Fibroblast of villous mesenchyme (primary cell): Measurements from ENCODE around the gene KRTAP19-5. TPM values are rescaled to one million over a fixed set of nuclear protein-coding genes. Genes with fewer than 3 reads are reported as not detected.

Source experiments
- DNase-seq: peaks from one replicate; pipeline ENCODE4 v3.0.0-alpha.2; 2010; ENCODE audit warnings: low read depth
- H3K4me3 ChIP-seq: 2 replicates; pipeline ENCODE4 v1.5.1; 2011; ENCODE audit warnings: low read depth, mild to moderate bottlenecking, low read length
- total RNA-seq: library from RNA; depleted of rRNA; stranded (reverse); fragments of >200 nt; gene quantifications from 2 replicates; pipeline ENCODE4 v1.2.3, GENCODE V29; 2012
- TF ChIP-seq, protein P1 (sequence below): IDR thresholded peaks from 2 replicates; pipeline ENCODE4 v1.5.1; 2012; ENCODE audit warnings: low read depth, mild to moderate bottlenecking, low read length; ENCODE audit not compliant: insufficient read depth

The KRTAP19-5 gene
- total RNA-seq, 1 donor: not detected

DNA sequence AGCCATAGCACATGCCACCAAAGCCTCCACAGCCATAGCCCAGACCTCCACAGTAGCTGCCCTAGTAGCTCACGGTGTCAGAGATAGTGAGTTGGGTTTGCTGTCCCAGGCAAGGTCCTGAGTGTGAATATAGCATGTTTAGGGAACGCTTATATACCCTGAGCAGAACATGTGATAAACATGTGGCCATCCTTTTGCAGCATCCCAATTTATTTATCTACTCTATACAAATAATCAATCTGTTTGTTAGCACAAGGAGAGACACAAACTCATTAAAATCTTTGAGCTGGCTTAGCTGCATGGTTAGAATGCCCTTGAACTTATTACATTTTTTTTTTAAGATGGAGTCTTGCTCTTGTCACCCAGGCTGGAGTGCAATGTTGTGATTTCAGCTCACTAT is 14.6 kb downstream of the KRTAP19-5 start, which contains the start of gene KRTAP19-2:
Gene KRTAP19-2, minus strand, starts transcription at position 101 of the 400 bp plus-strand sequence. Its CDS starts 88 bp downstream, at position 13.
- TF ChIP-seq, protein P1, sequence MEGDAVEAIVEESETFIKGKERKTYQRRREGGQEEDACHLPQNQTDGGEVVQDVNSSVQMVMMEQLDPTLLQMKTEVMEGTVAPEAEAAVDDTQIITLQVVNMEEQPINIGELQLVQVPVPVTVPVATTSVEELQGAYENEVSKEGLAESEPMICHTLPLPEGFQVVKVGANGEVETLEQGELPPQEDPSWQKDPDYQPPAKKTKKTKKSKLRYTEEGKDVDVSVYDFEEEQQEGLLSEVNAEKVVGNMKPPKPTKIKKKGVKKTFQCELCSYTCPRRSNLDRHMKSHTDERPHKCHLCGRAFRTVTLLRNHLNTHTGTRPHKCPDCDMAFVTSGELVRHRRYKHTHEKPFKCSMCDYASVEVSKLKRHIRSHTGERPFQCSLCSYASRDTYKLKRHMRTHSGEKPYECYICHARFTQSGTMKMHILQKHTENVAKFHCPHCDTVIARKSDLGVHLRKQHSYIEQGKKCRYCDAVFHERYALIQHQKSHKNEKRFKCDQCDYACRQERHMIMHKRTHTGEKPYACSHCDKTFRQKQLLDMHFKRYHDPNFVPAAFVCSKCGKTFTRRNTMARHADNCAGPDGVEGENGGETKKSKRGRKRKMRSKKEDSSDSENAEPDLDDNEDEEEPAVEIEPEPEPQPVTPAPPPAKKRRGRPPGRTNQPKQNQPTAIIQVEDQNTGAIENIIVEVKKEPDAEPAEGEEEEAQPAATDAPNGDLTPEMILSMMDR: no peak
- DNase-seq: no peak
- H3K4me3 ChIP-seq: no peak within 1 kb of the TSS

DNA sequence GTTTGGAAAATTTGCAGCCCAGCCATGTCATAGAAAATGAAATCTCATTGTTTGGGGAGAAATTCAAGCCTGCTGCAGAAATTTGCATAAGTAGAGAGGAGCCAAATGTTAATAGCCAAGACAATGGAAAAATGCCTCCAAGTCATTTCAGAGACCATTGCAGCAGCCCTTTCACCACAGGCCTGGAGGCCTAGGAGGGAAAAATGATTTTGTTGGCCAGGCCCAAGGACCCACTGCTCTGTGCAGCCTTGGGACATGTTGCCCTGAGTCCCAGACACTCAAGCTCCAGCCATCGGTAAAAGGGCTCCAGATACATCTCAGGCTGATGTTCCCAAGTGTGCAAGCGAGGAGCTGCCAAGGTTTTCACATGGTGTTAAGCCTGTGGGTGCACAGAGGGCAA is 15.8 kb downstream of the KRTAP19-5 start:
- TF ChIP-seq, protein P1: no peak
- no peak for DNase-seq
- no peak overlapping the region for H3K4me3 ChIP-seq

- DNase-seq: no peak
- H3K4me3 ChIP-seq: no peak overlapping the region
- TF ChIP-seq, protein P1: no peak
These were observed 19.8 kb downstream of the KRTAP19-5 start for GRCh38 chr21:30482130-30482529.

- no peak within 1 kb of the TSS for H3K4me3 ChIP-seq
- DNase-seq: no peak
- TF ChIP-seq, protein P1: no peak
These were observed 21.8 kb downstream of the KRTAP19-5 start, which contains the start of gene KRTAP19-1 for GRCh38 chr21:30480145-30480544. Gene KRTAP19-1 (minus strand): TSS chr21:30480367. CDS start chr21:30480317, 50 bp downstream.

GRCh38 chr21:30479259-30479658 is 22.7 kb downstream of the KRTAP19-5 start:
- H3K4me3 ChIP-seq: no peak overlapping the region
- TF ChIP-seq, protein P1: no peak
- DNase-seq: no peak

GRCh38 chr21:30478004-30478403 is 23.9 kb downstream of the KRTAP19-5 start:
- no peak overlapping the region for H3K4me3 ChIP-seq
- DNase-seq: no peak
- TF ChIP-seq, protein P1: no peak
